Activated CD8-positive, alpha-beta T cell treated with anti-CD3 and anti-CD28 coated beads for 36 hours (primary cell): Measurements from ENCODE around the gene SLC41A3. TPM values are rescaled to one million over a fixed set of nuclear protein-coding genes. Genes with fewer than 3 reads are reported as not detected.

ENCODE experiments used
- ATAC-seq: fragments of 200-7000 bp; cut with Tn5 transposase; one replicate; pipeline ENCODE4 v1.10.0; 2021; ENCODE audit warnings: mild to moderate bottlenecking, moderate library complexity
- CTCF ChIA-PET: fragments of 350-600 bp; sonication (Branson Sonifier 250); formaldehyde crosslinking; loops from one replicate; lab custom pipeline; 2021; ENCODE audit warnings: antibody characterized with exemption; lab: Charles Lee
- POLR2A ChIA-PET: fragments of 350-600 bp; sonication (Branson Sonifier 250); formaldehyde crosslinking; loops from one replicate; lab custom pipeline; 2021; ENCODE audit warnings: antibody characterized with exemption; lab: Charles Lee
- DNase-seq: peaks from one replicate; pipeline ENCODE4 v3.0.0-alpha.2; 2020
- H3K27ac Mint-ChIP-seq: one replicate; pipeline ENCODE4 v1.8.0; 2021; ENCODE audit warnings: mild to moderate bottlenecking, mixed read lengths
- H3K27me3 Mint-ChIP-seq: one replicate; pipeline ENCODE4 v1.8.0; 2021; ENCODE audit warnings: mixed read lengths
- H3K36me3 Mint-ChIP-seq: one replicate; pipeline ENCODE4 v1.8.0; 2021; ENCODE audit warnings: low read depth, mixed read lengths
- H3K4me1 Mint-ChIP-seq: one replicate; pipeline ENCODE4 v1.8.0; 2021; ENCODE audit warnings: low read depth, mixed read lengths
- H3K4me3 Mint-ChIP-seq: one replicate; pipeline ENCODE4 v1.8.0; 2021; ENCODE audit warnings: mild to moderate bottlenecking, moderate library complexity, mixed read lengths
- H3K9me3 Mint-ChIP-seq: one replicate; pipeline ENCODE4 v1.8.0; 2021; ENCODE audit warnings: mixed read lengths
- CTCF ChIP-seq: fragments of 200-600 bp; IDR thresholded peaks from one replicate; pipeline ENCODE4 v1.8.0; 2022; ENCODE audit warnings: antibody characterized with exemption, mild to moderate bottlenecking
- intact Hi-C: fragments of 100-400 bp; cut with micrococcal nuclease; formaldehyde crosslinking; loops from one replicate; pipeline ENCODE4 v1.10.0; 2022
- total RNA-seq, 2 experiments: library from RNA; stranded (reverse); gene quantifications; one replicate each; pipeline ENCODE4 v1.2.3, GENCODE V29; 2021

SLC41A3 gene
- total RNA-seq, 2 experiments from 2014 or later = 19.1 to 23.4 TPM

- intact Hi-C loops = no loop called here
- Mint-ChIP-seq H3K4me1 (peaks cover 16% of the 10 kb centered on the region), H3K27ac (no peak overlapping the region), H3K9me3 (no peaks in the 10 kb centered on the region), H3K36me3 (peaks cover 8% of the 10 kb centered on the region), H3K4me3 (no peak overlapping the region), H3K27me3 (no peaks in the 10 kb centered on the region)
- TF ChIP-seq CTCF = no peak
- ATAC-seq (no peak), DNase-seq (no peak)
- CTCF ChIA-PET = interaction anchor here (0.7 kb wide), 1 partner anchor 16 kb away, joined by 3 read pairs; no protein-coding TSS in a partner anchor
- POLR2A ChIA-PET = interaction anchor here (0.6 kb wide), 1 partner anchor 60 kb away, joined by 3 read pairs; no protein-coding TSS in a partner anchor
Measured at GRCh38 chr3:126064627-126065258, 19.2 kb downstream of the SLC41A3 start.

GRCh38 chr3:126063358-126063965, 20.5 kb downstream of the SLC41A3 start:
- no peak for TF ChIP-seq CTCF
- Mint-ChIP-seq H3K4me3 (no peak overlapping the region), H3K4me1 (peaks cover 16% of the 10 kb centered on the region), H3K27ac (peak overlapping the region; percentile 73), H3K36me3 (peaks cover 8% of the 10 kb centered on the region), H3K27me3 (no peaks in the 10 kb centered on the region), H3K9me3 (no peaks in the 10 kb centered on the region)
- DNase-seq = peak; percentile 28
- ATAC-seq = peak; percentile 62
- ChIA-PET POLR2A (interaction anchor here (1.0 kb wide), 1 partner anchor 411 kb away, joined by 3 read pairs; no protein-coding TSS in a partner anchor), CTCF (interaction anchor here (1.0 kb wide), 1 partner anchor 136 kb away, joined by 3 read pairs; no protein-coding TSS in a partner anchor)
- intact Hi-C loops = no loop called here

- peaks cover 16% of the 10 kb centered on the region for H3K4me1 Mint-ChIP-seq
- H3K4me3 Mint-ChIP-seq = no peak overlapping the region
- no peak for ATAC-seq
- ChIA-PET POLR2A (no interaction called here), CTCF (no interaction called here)
- DNase-seq = no peak
- no peak for TF ChIP-seq CTCF
- no peaks in the 10 kb centered on the region for H3K9me3 Mint-ChIP-seq
- H3K27me3 Mint-ChIP-seq = no peaks in the 10 kb centered on the region
- no peak overlapping the region for H3K27ac Mint-ChIP-seq
- intact Hi-C loops = no loop called here
- peaks cover 4% of the 10 kb centered on the region for H3K36me3 Mint-ChIP-seq
Measured at GRCh38 chr3:126061301-126062032, 22.5 kb downstream of the SLC41A3 start.

- H3K4me1 Mint-ChIP-seq = peaks cover 16% of the 10 kb centered on the region
Measured at GRCh38 chr3:126060613-126061145, 23.2 kb downstream of the SLC41A3 start.

More at GRCh38 chr3:126060613-126061145, 23.2 kb downstream of the SLC41A3 start:
- no peak overlapping the region for H3K27ac Mint-ChIP-seq
- ChIA-PET CTCF (no interaction called here), POLR2A (no interaction called here)
- H3K36me3 Mint-ChIP-seq = peaks cover 4% of the 10 kb centered on the region
- no peak for TF ChIP-seq CTCF
- DNase-seq = no peak
- H3K4me3 Mint-ChIP-seq = no peak overlapping the region
- H3K27me3 Mint-ChIP-seq = no peaks in the 10 kb centered on the region
- H3K9me3 Mint-ChIP-seq = no peaks in the 10 kb centered on the region
- intact Hi-C loops = no loop called here
- no peak for ATAC-seq
